ENCODE measurements around the gene BRPF1.

- TF ChIP-seq EZH2 (IDR thresholded peaks at IDR 0.05; ENCODE audit: insufficient read depth, poor library complexity, severe bottlenecking) (no peak), EZH2phosphoT487 (IDR thresholded peaks at IDR 0.05; ENCODE audit: insufficient read depth, low read depth) (no peak)
Measured at GRCh38 chr3:9761919-9762318, 30.4 kb downstream of the BRPF1 start.

Measured in GM23248 (cell line).